Measurements from ENCODE around the gene TLNRD1.
A peak's percentile ranks its signal among the peaks of the same experiment; 100 is the strongest.
"Not testable (repeated sequence)": the region's sequence is repeated elsewhere in the genome, so short reads cannot be mapped to it uniquely, and the experiment has no call there.

Gene TLNRD1

DNA sequence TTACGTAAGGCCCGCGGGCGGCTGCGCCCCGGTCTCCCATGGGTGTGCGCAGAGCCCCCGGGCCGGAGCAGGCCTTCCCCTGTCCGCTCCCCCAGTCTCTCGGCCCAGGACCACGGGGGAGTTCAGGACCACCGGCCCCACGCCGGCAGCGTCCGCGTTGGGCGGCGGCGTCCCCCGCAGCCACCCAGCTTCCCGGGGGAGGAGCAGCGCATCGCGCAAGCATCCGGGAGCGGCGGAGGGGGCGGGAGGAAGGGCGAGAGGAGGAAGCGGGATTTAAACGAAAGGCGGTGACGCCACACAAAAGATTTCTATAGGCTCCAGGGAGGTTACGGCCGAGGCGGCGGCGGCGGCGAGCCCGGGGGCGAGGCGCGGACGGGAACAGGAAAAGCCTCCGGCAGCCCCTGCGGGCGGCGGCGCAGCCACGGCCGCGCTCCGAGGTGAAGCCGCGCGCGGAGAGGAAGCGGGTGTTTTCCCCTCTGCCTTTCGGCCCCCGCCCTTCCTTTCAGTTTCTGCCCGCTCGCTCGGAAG is at the start of gene TLNRD1:
TSS of gene TLNRD1 (plus strand) at position 300 of the 528 bp plus-strand sequence. CDS start 1,349 bp downstream, outside the sequence.
- DNase-seq (ENCODE audit: low read depth, low spot score) = peak; percentile 70

DNA sequence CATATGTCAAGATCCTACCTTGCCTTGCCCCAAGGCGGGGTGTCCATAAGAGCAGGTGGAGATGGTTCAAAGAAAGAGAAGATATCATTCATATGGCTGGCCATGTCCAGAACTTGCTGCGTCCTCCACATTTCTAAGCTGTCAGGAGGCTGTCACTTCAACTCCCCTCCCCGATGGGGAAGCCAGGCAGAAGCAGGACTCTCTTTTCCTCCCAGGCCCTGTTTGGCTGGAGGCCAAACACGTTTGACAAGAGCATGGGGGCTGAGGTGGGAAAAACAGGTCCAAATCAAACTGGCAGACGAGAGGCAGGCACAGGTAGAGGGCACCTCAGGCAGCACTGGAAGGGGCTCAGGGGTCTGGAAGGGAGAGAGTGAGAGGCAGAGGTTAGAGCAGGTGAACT is 48.8 kb upstream of the TLNRD1 start:
- no peak for DNase-seq (ENCODE audit: low read depth, low spot score)

DNA sequence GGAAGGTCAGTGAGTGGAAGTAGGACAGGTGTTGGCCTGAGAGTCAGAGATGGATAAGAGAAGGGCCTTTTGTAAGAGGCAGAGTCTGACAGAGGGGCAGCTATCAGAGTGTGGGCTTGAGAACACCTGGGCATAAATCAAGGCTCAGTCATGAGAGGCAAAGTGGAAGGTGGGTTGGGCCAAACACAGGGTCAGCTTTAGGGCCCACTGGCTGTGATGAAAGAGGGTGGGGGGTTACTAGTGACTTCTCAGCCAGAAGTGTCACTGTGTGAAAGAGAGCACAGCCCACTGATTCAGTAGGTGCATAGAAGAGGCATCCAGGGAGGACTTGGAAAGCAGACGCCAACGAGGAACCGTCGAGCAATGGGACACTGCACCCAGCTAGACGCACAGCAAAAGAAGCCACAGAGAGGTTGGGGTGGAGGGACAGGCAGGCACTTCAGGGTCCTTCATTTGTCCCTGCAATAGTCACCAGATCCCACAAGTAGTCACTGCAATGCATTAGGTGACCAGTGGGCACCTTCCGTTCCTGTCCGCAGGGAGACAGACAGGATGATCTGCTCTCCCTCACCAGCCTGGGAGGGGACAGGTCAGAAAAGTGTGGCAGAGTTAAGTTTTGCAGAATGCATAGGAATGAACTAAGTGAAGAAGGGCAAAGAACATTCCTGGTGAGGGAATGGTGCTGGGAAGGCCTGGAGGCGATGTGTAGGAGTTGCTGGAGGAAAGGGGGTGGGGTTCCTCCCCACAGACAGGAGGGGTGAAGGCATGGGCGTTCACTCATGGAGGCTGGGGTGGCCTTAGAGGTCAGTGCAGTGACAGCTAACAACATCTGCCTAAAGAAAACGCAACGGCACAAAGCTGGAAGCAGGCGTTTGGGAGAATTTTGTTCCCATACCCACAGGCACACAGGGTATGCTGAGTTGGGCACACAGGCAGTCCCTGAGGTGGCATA is 47.4 kb upstream of the TLNRD1 start:
- DNase-seq (ENCODE audit: low read depth, low spot score) = no peak

- DNase-seq (ENCODE audit: low read depth, low spot score) = no peak
These were observed 46.6 kb upstream of the TLNRD1 start for GRCh38 chr15:80953953-80954778.

- peak; percentile 45 for DNase-seq (ENCODE audit: low read depth, low spot score)
These were observed 44.9 kb upstream of the TLNRD1 start for GRCh38 chr15:80955571-80956452.

- DNase-seq (ENCODE audit: low read depth, low spot score) = no peak
These were observed 43.2 kb upstream of the TLNRD1 start for GRCh38 chr15:80957556-80957955.

DNA sequence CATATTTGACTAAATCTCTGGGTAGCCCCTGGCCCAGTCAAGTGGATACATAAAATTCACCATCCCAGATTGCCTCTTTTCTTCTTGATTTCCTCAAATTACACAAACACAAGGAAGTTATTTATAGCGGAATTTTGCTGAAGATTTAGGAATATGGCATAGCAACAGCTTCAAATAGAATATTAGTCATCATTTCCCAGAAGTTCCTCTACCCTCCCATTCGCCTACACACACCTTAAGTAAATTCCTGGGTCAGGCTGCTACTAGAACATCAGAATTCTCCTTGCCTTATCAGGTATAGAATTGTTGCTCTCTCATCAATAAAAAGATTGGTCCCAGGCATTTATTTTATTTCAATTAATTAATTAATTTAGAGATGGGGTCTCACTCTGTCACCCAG is 42.7 kb upstream of the TLNRD1 start:
- no peak for DNase-seq (ENCODE audit: low read depth, low spot score)

- DNase-seq (ENCODE audit: low read depth, low spot score) = no peak
These were observed 41.8 kb upstream of the TLNRD1 start for GRCh38 chr15:80958818-80959495.

DNA sequence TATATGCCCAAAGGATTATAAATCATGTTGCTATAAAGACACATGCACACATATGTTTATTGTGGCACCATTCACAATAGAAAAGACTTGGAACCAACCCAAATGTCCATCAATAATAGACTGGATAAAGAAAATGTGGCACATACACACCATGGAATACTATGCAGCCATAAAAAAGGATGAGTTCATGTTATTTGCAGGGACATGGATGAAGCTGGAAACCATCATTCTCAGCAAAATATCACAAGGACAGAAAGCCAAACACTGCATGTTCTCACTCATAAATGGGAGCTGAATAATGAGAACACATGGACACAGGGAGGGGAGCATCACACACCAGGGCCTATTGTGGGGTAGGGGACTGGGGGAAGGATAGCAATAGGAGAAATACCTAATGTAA is 35.3 kb upstream of the TLNRD1 start:
- not testable (repeated sequence) for DNase-seq (ENCODE audit: low read depth, low spot score)

GRCh38 chr15:80966431-80967197 is 34.1 kb upstream of the TLNRD1 start:
- no peak for DNase-seq (ENCODE audit: low read depth, low spot score)

DNA sequence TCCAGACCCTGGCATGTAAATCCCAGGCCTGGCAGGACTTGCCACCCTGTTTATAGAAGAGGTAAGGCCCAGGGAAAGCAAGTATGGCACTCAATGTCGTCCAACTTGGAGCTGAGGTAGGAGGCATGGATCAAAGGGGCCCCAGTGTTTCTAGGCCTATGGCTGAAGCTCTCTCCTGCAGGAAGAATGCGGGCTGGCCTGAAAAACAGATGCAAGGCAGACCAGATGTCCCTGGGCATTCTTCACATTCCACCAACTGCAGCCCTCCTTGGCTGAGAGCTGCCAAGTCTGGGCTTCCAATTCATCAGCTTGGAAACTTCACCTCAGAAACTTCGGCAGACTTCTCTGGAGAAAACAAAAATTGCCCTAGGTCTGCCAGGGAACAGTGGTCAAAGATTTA is 33.3 kb upstream of the TLNRD1 start:
- no peak for DNase-seq (ENCODE audit: low read depth, low spot score)

DNA sequence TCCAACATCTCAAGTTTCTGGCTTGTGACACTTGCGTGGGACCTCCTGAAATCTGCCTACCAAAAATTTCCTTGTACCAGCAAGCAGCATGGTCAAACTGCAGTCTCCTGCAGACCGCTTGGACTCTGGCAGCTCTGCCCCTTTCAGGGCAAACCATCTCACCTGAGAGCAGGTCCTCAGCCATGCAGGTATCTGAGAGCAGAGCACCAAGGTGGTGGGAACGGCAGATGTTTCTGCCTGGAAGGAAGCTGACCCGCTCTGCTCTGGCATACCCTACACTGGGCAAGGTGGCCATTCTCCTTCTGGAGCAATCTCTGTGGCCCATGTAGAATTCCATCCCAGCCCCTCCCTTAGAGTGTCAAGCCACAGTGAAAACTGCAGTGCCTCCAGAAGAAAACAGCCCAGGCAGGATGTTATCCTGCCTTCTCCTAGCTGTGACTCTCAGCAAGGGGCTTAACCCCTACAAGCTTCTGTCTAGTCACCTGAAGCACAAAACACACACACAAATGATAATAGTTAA is 32.7 kb upstream of the TLNRD1 start:
- no peak for DNase-seq (ENCODE audit: low read depth, low spot score)

DNA sequence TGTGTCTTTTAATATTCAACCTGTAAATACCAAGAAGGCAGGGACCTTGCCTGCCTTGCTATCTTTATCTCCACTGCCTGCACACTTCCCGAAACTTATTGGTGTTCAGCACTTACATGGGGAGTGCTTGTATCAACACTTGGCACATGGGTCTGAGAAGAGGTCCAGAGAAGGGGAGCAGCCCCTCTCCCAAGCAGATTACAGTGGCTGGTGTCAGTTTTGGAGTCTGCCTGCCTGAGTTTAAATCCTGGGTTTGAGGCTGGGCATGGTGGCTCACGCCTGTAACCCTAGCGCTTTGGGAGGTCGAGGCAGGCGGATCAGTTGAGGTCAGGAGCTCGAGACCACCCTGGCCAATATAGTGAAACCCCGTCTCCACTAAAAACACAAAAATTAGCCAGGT is 31.4 kb upstream of the TLNRD1 start:
- no peak for DNase-seq (ENCODE audit: low read depth, low spot score)

GRCh38 chr15:80970018-80970657 is 30.6 kb upstream of the TLNRD1 start:
- peak; percentile 41 for DNase-seq (ENCODE audit: low read depth, low spot score)

DNA sequence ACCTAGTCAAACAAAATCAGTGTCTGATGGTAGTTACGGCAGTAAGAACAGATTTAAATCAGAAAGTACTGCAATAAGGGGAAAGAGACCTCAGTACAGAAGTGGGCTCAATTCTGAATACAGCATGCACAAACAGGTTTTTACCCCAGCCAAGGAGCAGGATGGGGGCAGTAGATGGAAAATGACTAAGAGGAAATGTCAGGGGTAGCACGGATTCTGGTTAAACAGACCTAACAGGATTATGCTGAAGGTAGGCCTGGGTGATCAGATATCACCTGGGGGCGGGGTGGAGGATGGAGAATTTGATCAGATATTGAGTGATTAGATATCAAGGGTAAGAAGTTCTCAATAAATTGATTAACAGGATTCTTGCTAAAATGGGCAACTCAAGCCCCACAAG is 30.1 kb upstream of the TLNRD1 start:
- DNase-seq (ENCODE audit: low read depth, low spot score) = no peak

DNA sequence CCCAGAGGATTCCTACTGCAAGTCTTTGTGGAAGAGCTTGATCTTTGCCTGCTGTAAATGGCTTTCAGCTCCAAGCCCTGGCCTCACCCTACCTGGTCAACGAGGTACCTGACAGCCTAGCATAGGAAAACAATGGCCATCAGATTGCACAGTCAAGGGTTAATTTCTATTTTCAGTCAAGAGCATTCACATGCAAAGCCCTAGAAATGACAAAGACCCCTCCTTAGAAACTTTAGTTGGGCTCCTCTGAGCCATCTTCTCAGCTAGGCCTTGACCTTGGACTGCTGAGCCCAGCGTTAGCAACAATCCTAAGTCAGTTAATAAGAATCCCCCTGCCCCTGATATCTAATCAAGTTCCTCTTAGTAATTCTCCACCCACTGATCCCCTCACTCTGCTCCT is 29.6 kb upstream of the TLNRD1 start:
- no peak for DNase-seq (ENCODE audit: low read depth, low spot score)

GRCh38 chr15:80972276-80972675 is 28.4 kb upstream of the TLNRD1 start:
- DNase-seq (ENCODE audit: low read depth, low spot score) = no peak

GRCh38 chr15:80974914-80975313 is 25.8 kb upstream of the TLNRD1 start:
- no peak for DNase-seq (ENCODE audit: low read depth, low spot score)

- no peak for DNase-seq (ENCODE audit: low read depth, low spot score)
These were observed 23.9 kb upstream of the TLNRD1 start for GRCh38 chr15:80976851-80977250.
